GM12875 (cell line): ENCODE data around the gene RACGAP1.

Experiments
- H3K4me3 ChIP-seq: one replicate; pipeline ENCODE4 v1.5.1; 2011; ENCODE audit warnings: low read depth, low read length, control low read depth
- CTCF ChIP-seq: IDR thresholded peaks from 2 replicates; pipeline ENCODE4 v1.5.1; 2011; ENCODE audit warnings: low read depth, mild to moderate bottlenecking, control low read depth, inconsistent platforms, low read length, moderate library complexity, borderline replicate concordance; ENCODE audit not compliant: insufficient read depth

Gene RACGAP1

GRCh38 chr12:49970658-49971057 is 54.6 kb downstream of the RACGAP1 start:
- H3K4me3 ChIP-seq = no peak overlapping the region
- no peak for TF ChIP-seq CTCF

GRCh38 chr12:49969651-49970429 is 55.5 kb downstream of the RACGAP1 start:
- no peak overlapping the region for H3K4me3 ChIP-seq
- TF ChIP-seq CTCF = no peak

- TF ChIP-seq CTCF = no peak
- H3K4me3 ChIP-seq = no peak overlapping the region
Observed at GRCh38 chr12:49969027-49969426, 56.3 kb downstream of the RACGAP1 start.

GRCh38 chr12:49968471-49968870 is 56.8 kb downstream of the RACGAP1 start:
- no peak for TF ChIP-seq CTCF

GRCh38 chr12:49967777-49968250 is 57.5 kb downstream of the RACGAP1 start:
- TF ChIP-seq CTCF = no peak
- H3K4me3 ChIP-seq = no peak overlapping the region

More at GRCh38 chr12:49968471-49968870, 56.8 kb downstream of the RACGAP1 start:
- no peak overlapping the region for H3K4me3 ChIP-seq

- peak; percentile 97 for TF ChIP-seq CTCF
- H3K4me3 ChIP-seq = peak overlapping the region; percentile 3
Observed at GRCh38 chr12:49967042-49967776, 58.1 kb downstream of the RACGAP1 start.

- no peak overlapping the region for H3K4me3 ChIP-seq
- no peak for TF ChIP-seq CTCF
Observed at GRCh38 chr12:49966511-49967041, 58.7 kb downstream of the RACGAP1 start.
